ENCODE data around the gene CARM1.
"Not testable (repeated sequence)": the region's sequence is repeated elsewhere in the genome, so short reads cannot be mapped to it uniquely, and the experiment has no call there.

The CARM1 gene

GRCh38 chr19:10927730-10928562, 56.6 kb downstream of the CARM1 start:
- no peak for DNase-seq (ENCODE audit: low read depth in 1 of 2, low spot score in 1 of 2)

- peak; percentile 82 to 90 for DNase-seq (ENCODE audit: low read depth in 1 of 2, low spot score in 1 of 2)
Observed at GRCh38 chr19:10928563-10929401, 57.4 kb downstream of the CARM1 start, which contains the start of the genes TIMM29 and YIPF2. TSS of gene TIMM29 (plus strand) at chr19:10928811. CDS start at chr19:10928823, 12 bp downstream. TSS of gene YIPF2 (minus strand) at chr19:10928639. CDS start at chr19:10928410, 229 bp downstream.

DNA sequence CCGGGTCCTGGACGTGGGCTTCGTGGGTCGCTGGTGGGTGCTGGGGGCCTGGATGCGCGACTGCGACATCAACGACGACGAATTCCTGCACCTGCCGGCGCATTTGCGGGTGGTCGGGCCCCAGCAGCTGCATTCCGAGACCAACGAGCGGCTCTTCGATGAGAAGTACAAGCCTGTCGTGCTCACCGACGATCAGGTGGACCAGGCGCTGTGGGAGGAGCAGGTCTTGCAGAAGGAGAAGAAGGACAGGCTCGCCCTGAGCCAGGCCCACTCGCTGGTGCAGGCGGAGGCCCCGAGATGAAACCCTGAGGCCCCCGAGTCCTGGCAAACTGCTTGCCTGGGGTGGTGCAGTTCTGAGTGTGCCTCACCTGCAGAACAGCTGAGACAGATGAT, 58.0 kb downstream of the CARM1 start:
- no peak for DNase-seq (ENCODE audit: low read depth in 1 of 2, low spot score in 1 of 2)

GRCh38 chr19:10935371-10936059, 64.2 kb downstream of the CARM1 start:
- DNase-seq (ENCODE audit: low read depth in 1 of 2, low spot score in 1 of 2) = no peak

- DNase-seq (ENCODE audit: low read depth in 1 of 2, low spot score in 1 of 2) = no peak
Observed at GRCh38 chr19:10936661-10937084, 65.3 kb downstream of the CARM1 start.

DNA sequence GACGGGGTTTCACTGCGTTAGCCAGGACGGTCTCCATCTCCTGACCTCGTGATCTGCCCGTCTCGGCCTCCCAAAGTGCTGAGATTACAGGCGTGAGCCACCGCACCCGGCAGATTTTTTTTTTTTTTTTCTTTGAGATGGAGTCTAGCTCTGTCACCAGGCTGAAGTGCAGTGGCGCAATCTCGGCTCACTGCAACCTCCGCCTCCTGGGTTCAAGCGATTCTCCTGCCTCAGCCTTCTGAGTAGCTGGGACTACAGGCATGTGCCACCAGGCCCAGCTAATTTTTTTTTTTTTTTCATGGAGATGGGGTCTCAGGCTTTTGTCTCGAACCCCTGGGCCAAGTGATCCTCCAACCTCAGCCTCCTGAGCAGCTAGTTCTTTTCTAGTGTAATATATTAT, 70.3 kb downstream of the CARM1 start:
- not testable (repeated sequence) for DNase-seq (ENCODE audit: low read depth in 1 of 2, low spot score in 1 of 2)

GRCh38 chr19:10943412-10943811, 72.1 kb downstream of the CARM1 start:
- not testable (repeated sequence) for DNase-seq (ENCODE audit: low read depth in 1 of 2, low spot score in 1 of 2)

GRCh38 chr19:10945264-10945663, 73.9 kb downstream of the CARM1 start:
- no peak for DNase-seq (ENCODE audit: low read depth in 1 of 2, low spot score in 1 of 2)

- no peak for DNase-seq (ENCODE audit: low read depth in 1 of 2, low spot score in 1 of 2)
Observed at GRCh38 chr19:10946958-10947657, 75.8 kb downstream of the CARM1 start.

GRCh38 chr19:10952809-10953208, 81.5 kb downstream of the CARM1 start:
- no peak for DNase-seq (ENCODE audit: low read depth in 1 of 2, low spot score in 1 of 2)

GRCh38 chr19:10959277-10959968, 88.1 kb downstream of the CARM1 start:
- DNase-seq (ENCODE audit: low read depth in 1 of 2, low spot score in 1 of 2) = not testable (repeated sequence)

- DNase-seq (ENCODE audit: low read depth in 1 of 2, low spot score in 1 of 2) = peak; percentile 98
Observed at GRCh38 chr19:10960314-10961072, 89.1 kb downstream of the CARM1 start, which contains the start of gene SMARCA4. TSS of gene SMARCA4 (plus strand) at chr19:10961030. CDS start at chr19:10984152, 23,122 bp downstream.

GRCh38 chr19:10961073-10961860, 89.9 kb downstream of the CARM1 start:
- DNase-seq (ENCODE audit: low read depth in 1 of 2, low spot score in 1 of 2) = no peak

- no peak for DNase-seq (ENCODE audit: low read depth in 1 of 2, low spot score in 1 of 2)
Observed at GRCh38 chr19:10962863-10963262, 91.5 kb downstream of the CARM1 start.

DNA sequence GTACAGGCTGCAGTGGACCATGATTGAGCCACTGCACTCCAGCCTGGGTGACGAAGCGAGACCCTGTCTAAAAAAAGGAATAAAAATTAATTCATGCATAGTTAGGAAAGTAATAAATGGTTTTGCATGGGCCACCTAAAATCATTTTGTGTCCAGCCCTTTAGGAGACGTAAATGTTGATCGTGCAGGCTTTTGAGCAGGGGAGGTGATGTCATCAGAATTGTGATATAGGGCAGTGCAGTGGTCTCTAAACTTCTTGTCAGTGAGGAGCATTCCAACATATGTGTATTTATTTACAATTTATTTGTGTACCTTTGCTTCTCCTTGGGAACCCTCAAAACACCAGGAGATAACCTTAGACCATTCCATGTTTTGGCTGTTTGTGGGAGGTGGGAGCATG, 92.5 kb downstream of the CARM1 start:
- DNase-seq (ENCODE audit: low read depth in 1 of 2, low spot score in 1 of 2) = no peak

- DNase-seq (ENCODE audit: low read depth in 1 of 2, low spot score in 1 of 2) = no peak
Observed at GRCh38 chr19:10964903-10965302, 93.5 kb downstream of the CARM1 start.

- DNase-seq (ENCODE audit: low read depth in 1 of 2, low spot score in 1 of 2) = no peak
Observed at GRCh38 chr19:10965398-10965797, 94.0 kb downstream of the CARM1 start.

GRCh38 chr19:10966809-10967208, 95.5 kb downstream of the CARM1 start:
- no peak for DNase-seq (ENCODE audit: low read depth in 1 of 2, low spot score in 1 of 2)
